Uterus (tissue), 4 donors: ENCODE measurements around the gene APLNR. TPM values are rescaled to one million over a fixed set of nuclear protein-coding genes. Genes with fewer than 3 reads are reported as not detected.

Experiments
- DNase-seq, 2 donors: peaks; one replicate each; pipeline ENCODE4 v3.0.0-alpha.2; 2019 to 2020
- H3K27ac ChIP-seq, 2 donors: fragments of 200-600 bp; sonication (generic); 1 replicate in 1 of 2; 2 replicates in 1 of 2; pipeline ENCODE4 v1.5.1; 2016 to 2018
- H3K27me3 ChIP-seq, 2 donors: fragments of 200-600 bp; sonication (generic); one replicate each; pipeline ENCODE4 v1.5.1; 2018 to 2019; ENCODE audit warnings: control low read depth in 1 of 2
- H3K36me3 ChIP-seq, 2 donors: fragments of 200-600 bp; sonication (generic); one replicate each; pipeline ENCODE4 v1.5.1; 2019; ENCODE audit warnings: control low read depth in 1 of 2
- H3K4me1 ChIP-seq, 2 donors: fragments of 200-600 bp; sonication (generic); one replicate each; pipeline ENCODE4 v1.5.1; 2018 to 2019; ENCODE audit warnings: control low read depth in 1 of 2
- H3K4me3 ChIP-seq, 2 donors: fragments of 200-600 bp; sonication (generic); 1 replicate in 1 of 2; 2 replicates in 1 of 2; pipeline ENCODE4 v1.5.1; 2018 to 2019; ENCODE audit warnings: mild to moderate bottlenecking in 1 of 2
- H3K9me3 ChIP-seq, 2 donors: fragments of 200-600 bp; sonication (generic); one replicate each; pipeline ENCODE4 v1.5.1; 2019; ENCODE audit warnings: control low read depth in 1 of 2
- CTCF ChIP-seq, 4 experiments: fragments of 200-600 bp in 2 of 4; fragments of 450-650 bp in 2 of 4; sonication (generic) in 2 of 4; IDR thresholded peaks; one replicate each; pipeline ENCODE4 v1.5.1; 2016 to 2019; ENCODE audit warnings: antibody characterized with exemption in 4 of 4, mild to moderate bottlenecking in 2 of 4, moderate library complexity in 1 of 4
- POLR2A ChIP-seq, 2 donors: fragments of 450-650 bp; IDR thresholded peaks; one replicate each; pipeline ENCODE4 v1.6.1; 2016; ENCODE audit warnings: antibody characterized with exemption in 2 of 2, mild to moderate bottlenecking in 1 of 2, moderate library complexity in 1 of 2
- intact Hi-C: fragments of 100-400 bp; cut with DNase I; formaldehyde crosslinking; loops from one replicate; pipeline ENCODE4 v1.15.1; 2023; ENCODE audit warnings: low total_unique reads
- total RNA-seq, 4 donors: library from RNA; depleted of rRNA in 3 of 4; stranded (reverse); fragments of >200 nt in 3 of 4; gene quantifications; one replicate each; pipeline versions ENCODE4 v1.1.0 to v1.2.4, GENCODE V29; 2014 to 2023
- donor health status: DM: yes; HTN: yes; CAD: no.

The APLNR gene
- total RNA-seq, 4 donors from 2014 or later, result 0.58 to 112 TPM; not detected in 2

GRCh38 chr11:57262157-57262556 lies 25.1 kb upstream of the APLNR start:
- H3K27ac ChIP-seq, result no peak overlapping the region
- intact Hi-C loops, result no loop called here
- no peaks in the 10 kb centered on the region for H3K4me1 ChIP-seq
- H3K4me3 ChIP-seq, result no peak overlapping the region
- no peaks in the 10 kb centered on the region for H3K36me3 ChIP-seq
- no peak for DNase-seq
- H3K27me3 ChIP-seq, result no peaks in the 10 kb centered on the region
- TF ChIP-seq CTCF (IDR thresholded peaks at IDR 0.05) (no peak), POLR2A (IDR thresholded peaks at IDR 0.05) (no peak)
- no peaks in the 10 kb centered on the region for H3K9me3 ChIP-seq

- H3K4me1 ChIP-seq, result no peaks in the 10 kb centered on the region
- no peaks in the 10 kb centered on the region for H3K27me3 ChIP-seq
- intact Hi-C loops, result no loop called here
- no peak overlapping the region for H3K27ac ChIP-seq
- no peak for TF ChIP-seq POLR2A (IDR thresholded peaks at IDR 0.05)
- no peak for TF ChIP-seq CTCF (IDR thresholded peaks at IDR 0.05)
- H3K36me3 ChIP-seq, result no peaks in the 10 kb centered on the region
- DNase-seq, result no peak
- no peak overlapping the region for H3K4me3 ChIP-seq
- H3K9me3 ChIP-seq, result no peaks in the 10 kb centered on the region
Observed at GRCh38 chr11:57260937-57261783, 24.1 kb upstream of the APLNR start.

- no peak overlapping the region for H3K4me3 ChIP-seq
- TF ChIP-seq POLR2A (IDR thresholded peaks at IDR 0.05) (no peak), CTCF (IDR thresholded peaks at IDR 0.05) (no peak)
- no peaks in the 10 kb centered on the region for H3K9me3 ChIP-seq
- H3K27me3 ChIP-seq, result no peaks in the 10 kb centered on the region
- DNase-seq, result no peak
- H3K27ac ChIP-seq, result no peak overlapping the region
- no peaks in the 10 kb centered on the region for H3K36me3 ChIP-seq
- intact Hi-C loops, result no loop called here
- H3K4me1 ChIP-seq, result no peaks in the 10 kb centered on the region
Observed at GRCh38 chr11:57256119-57256518, 19.1 kb upstream of the APLNR start.

GRCh38 chr11:57255618-57256017 lies 18.6 kb upstream of the APLNR start:
- Histone ChIP-seq H3K9me3 (no peaks in the 10 kb centered on the region), H3K4me1 (no peaks in the 10 kb centered on the region), H3K27me3 (no peaks in the 10 kb centered on the region), H3K27ac (no peak overlapping the region), H3K4me3 (no peak overlapping the region), H3K36me3 (no peaks in the 10 kb centered on the region)
- DNase-seq, result no peak
- intact Hi-C loops, result no loop called here
- TF ChIP-seq CTCF (IDR thresholded peaks at IDR 0.05) (no peak), POLR2A (IDR thresholded peaks at IDR 0.05) (no peak)

- TF ChIP-seq POLR2A (IDR thresholded peaks at IDR 0.05), result no peak
- no peak for TF ChIP-seq CTCF (IDR thresholded peaks at IDR 0.05)
- intact Hi-C loops, result no loop called here
- no peaks in the 10 kb centered on the region for H3K9me3 ChIP-seq
Observed at GRCh38 chr11:57254631-57255030, 17.6 kb upstream of the APLNR start.

More at GRCh38 chr11:57254631-57255030, 17.6 kb upstream of the APLNR start:
- H3K27ac ChIP-seq, result no peak overlapping the region
- H3K4me3 ChIP-seq, result no peak overlapping the region
- DNase-seq, result no peak
- H3K27me3 ChIP-seq, result no peaks in the 10 kb centered on the region
- H3K4me1 ChIP-seq, result no peaks in the 10 kb centered on the region
- no peaks in the 10 kb centered on the region for H3K36me3 ChIP-seq
